ENCODE measurements around the gene MBD3L1. TPM values are rescaled to one million over a fixed set of nuclear protein-coding genes. Genes with fewer than 3 reads are reported as not detected.

The MBD3L1 gene
- total and polyA plus RNA-seq, 4 donors = not detected

GRCh38 chr19:8880868-8881488 is 48.8 kb downstream of the MBD3L1 start:
- DNase-seq (ENCODE audit: low spot score) = no peak
- 64% methylated on average over 2 of the region's 2 CpGs for WGBS
- TF ChIP-seq ZBTB33 (IDR thresholded peaks at IDR 0.05) (no peak), SP1 (IDR thresholded peaks at IDR 0.05) (no peak)

GRCh38 chr19:8881512-8881911 is 49.3 kb downstream of the MBD3L1 start:
- H3K36me3 ChIP-seq (ENCODE audit: control insufficient read depth in 4 of 4, insufficient read depth in 3 of 4, low read depth in 1 of 4, low read length in 3 of 4) = no peaks in the 10 kb centered on the region
- no peak overlapping the region for H3K27ac ChIP-seq (ENCODE audit: low read depth in 1 of 2, low read length in 2 of 2)
- no peaks in the 10 kb centered on the region for H3K27me3 ChIP-seq (ENCODE audit: control insufficient read depth in 4 of 4, insufficient read depth in 4 of 4, low read length in 3 of 4)
- H3K4me1 ChIP-seq (ENCODE audit: control insufficient read depth in 4 of 4, insufficient read depth in 4 of 4, low read length in 3 of 4) = no peaks in the 10 kb centered on the region
- TF ChIP-seq ATF3 (IDR thresholded peaks at IDR 0.05) (no peak), NR2F2 (IDR thresholded peaks at IDR 0.05) (no peak), EGR1 (IDR thresholded peaks at IDR 0.05; ENCODE audit: low read depth in 2 of 2) (no peak), YY1 (IDR thresholded peaks at IDR 0.05) (no peak), ZBTB33 (IDR thresholded peaks at IDR 0.05) (no peak), SP1 (IDR thresholded peaks at IDR 0.05) (no peak), RXRA (IDR thresholded peaks at IDR 0.05) (no peak), RAD21 (IDR thresholded peaks at IDR 0.05) (no peak), TAF1 (conservative IDR thresholded peaks at IDR 0.05) (no peak), JUND (IDR thresholded peaks at IDR 0.05) (no peak)
- DNase-seq (ENCODE audit: low spot score) = no peak
- H3K9ac ChIP-seq (ENCODE audit: low read depth in 1 of 2, low read length in 2 of 2) = no peak overlapping the region
- H3K9me3 ChIP-seq (ENCODE audit: control insufficient read depth in 4 of 4, low read length in 3 of 4) = peaks cover 4 to 15% (median 10%) of the 10 kb centered on the region in 4 donors
- H3K4me3 ChIP-seq (ENCODE audit: low read depth in 1 of 3, low read length in 3 of 3) = no peak overlapping the region

More at GRCh38 chr19:8880868-8881488, 48.8 kb downstream of the MBD3L1 start:
- Histone ChIP-seq H3K9me3 (ENCODE audit: control insufficient read depth in 4 of 4, low read length in 3 of 4) (peaks cover 4 to 15% (median 10%) of the 10 kb centered on the region in 4 donors), H3K27ac (ENCODE audit: low read depth in 1 of 2, low read length in 2 of 2) (no peak overlapping the region), H3K9ac (ENCODE audit: low read depth in 1 of 2, low read length in 2 of 2) (no peak overlapping the region), H3K4me1 (ENCODE audit: control insufficient read depth in 4 of 4, insufficient read depth in 4 of 4, low read length in 3 of 4) (no peaks in the 10 kb centered on the region), H3K4me3 (ENCODE audit: low read depth in 1 of 3, low read length in 3 of 3) (no peak overlapping the region), H3K36me3 (ENCODE audit: control insufficient read depth in 4 of 4, insufficient read depth in 3 of 4, low read depth in 1 of 4, low read length in 3 of 4) (no peaks in the 10 kb centered on the region), H3K27me3 (ENCODE audit: control insufficient read depth in 4 of 4, insufficient read depth in 4 of 4, low read length in 3 of 4) (no peaks in the 10 kb centered on the region)

- no peaks in the 10 kb centered on the region for H3K4me1 ChIP-seq (ENCODE audit: control insufficient read depth in 4 of 4, insufficient read depth in 4 of 4, low read length in 3 of 4)
- H3K9ac ChIP-seq (ENCODE audit: low read depth in 1 of 2, low read length in 2 of 2) = no peak overlapping the region
- no peaks in the 10 kb centered on the region for H3K27me3 ChIP-seq (ENCODE audit: control insufficient read depth in 4 of 4, insufficient read depth in 4 of 4, low read length in 3 of 4)
- H3K36me3 ChIP-seq (ENCODE audit: control insufficient read depth in 4 of 4, insufficient read depth in 3 of 4, low read depth in 1 of 4, low read length in 3 of 4) = no peaks in the 10 kb centered on the region
- no peak for DNase-seq (ENCODE audit: low spot score)
- no peak overlapping the region for H3K27ac ChIP-seq (ENCODE audit: low read depth in 1 of 2, low read length in 2 of 2)
- TF ChIP-seq RXRA (IDR thresholded peaks at IDR 0.05) = no peak
- no peak overlapping the region for H3K4me3 ChIP-seq (ENCODE audit: low read depth in 1 of 3, low read length in 3 of 3)
- H3K9me3 ChIP-seq (ENCODE audit: control insufficient read depth in 4 of 4, low read length in 3 of 4) = peaks cover 2 to 22% (median 15%) of the 10 kb centered on the region in 4 donors
These were observed 52.2 kb downstream of the MBD3L1 start for GRCh38 chr19:8884416-8884815.

Data from liver (tissue), 9 donors.